HCT116 (cell line): ENCODE measurements around the gene MTIF3. TPM values are rescaled to one million over a fixed set of nuclear protein-coding genes. Genes with fewer than 3 reads are reported as not detected.

ENCODE experiments used
- ATAC-seq: fragments of 200-7000 bp; cut with Tn5 transposase; 2 replicates; pipeline ENCODE4 v1.9.1; 2020; ENCODE audit warnings: mild to moderate bottlenecking, moderate library complexity
- BruUV-seq: library from RNA; stranded (reverse); fragments of 400-500 nt; replicated peaks from 2 replicates; lab custom pipeline; 2021; lab: Mats Ljungman, UMichigan
- CTCF ChIA-PET: fragments of 300-600 bp; sonication (Branson Sonifier 250); formaldehyde crosslinking; loops from one replicate; lab custom pipeline; 2021; ENCODE audit warnings: antibody characterized with exemption; lab: Charles Lee
- POLR2A ChIA-PET: fragments of 300-600, 350-600 bp; sonication (Branson Sonifier 250); formaldehyde crosslinking; loops from one replicate; lab custom pipeline; 2021; ENCODE audit warnings: antibody characterized with exemption; lab: Charles Lee
- RAD21 ChIA-PET, 2 experiments: fragments of 300-600 bp; sonication (Branson Sonifier 250); formaldehyde crosslinking; loops; one replicate each; lab custom pipeline; 2023; ENCODE audit warnings: low total read pairs in 2 of 2; ENCODE audit not compliant: uncharacterized antibody in 2 of 2, unreplicated experiment in 2 of 2, low non-redundant PET in 1 of 2; lab: Charles Lee
- DNase-seq: peaks from one replicate; pipeline ENCODE4 v3.0.0-alpha.2; 2010; ENCODE audit warnings: low read depth, low spot score
- H2AFZ ChIP-seq: fragments of 200-600 bp; shearing (Covaris generic), sonication (generic); 2 replicates; pipeline ENCODE4 v1.6.1; 2017; ENCODE audit warnings: low read depth, mixed run types, mixed read lengths, antibody characterized with exemption, low read length; ENCODE audit not compliant: poor library complexity, severe bottlenecking
- H3K27ac ChIP-seq: 2 replicates; pipeline ENCODE4 v1.5.1; 2012; ENCODE audit warnings: low read depth, low read length
- H3K27me3 ChIP-seq: fragments of 200-600 bp; sonication (generic); 2 replicates; pipeline ENCODE4 v1.6.1; 2016; ENCODE audit warnings: mixed run types, low read length, mixed read lengths; ENCODE audit not compliant: insufficient read depth
- H3K36me3 ChIP-seq, 2 experiments: fragments of 200-500 bp in 1 of 2; fragments of 200-600 bp in 1 of 2; sonication (Bioruptor generic) in 1 of 2; sonication (generic) in 1 of 2; 2 replicates each; pipeline versions ENCODE4 v1.5.1 to v1.6.1; 2014 to 2016; ENCODE audit warnings: low read length in 2 of 2, inconsistent platforms in 1 of 2, mixed read lengths in 1 of 2, mixed run types in 1 of 2; ENCODE audit not compliant: insufficient read depth in 2 of 2, control insufficient read depth in 1 of 2
- H3K4me1 ChIP-seq, 2 experiments: fragments of 200-600 bp in 1 of 2; sonication (generic) in 1 of 2; 2 replicates each; pipeline versions ENCODE4 v1.5.1 to v1.6.1; 2012 to 2017; ENCODE audit warnings: low read length in 2 of 2, inconsistent platforms in 1 of 2, mild to moderate bottlenecking in 1 of 2, mixed read lengths in 1 of 2, mixed run types in 1 of 2, moderate library complexity in 1 of 2; ENCODE audit not compliant: insufficient read depth in 2 of 2, control insufficient read depth in 1 of 2
- H3K4me2 ChIP-seq: fragments of 200-600 bp; sonication (generic); 2 replicates; pipeline ENCODE4 v1.6.1; 2017; ENCODE audit warnings: mixed run types, low read length, mixed read lengths
- H3K4me3 ChIP-seq, 2 experiments: fragments of 200-600 bp in 1 of 2; sonication (generic) in 1 of 2; replicated peaks in 1 of 2; 2 replicates each; pipeline ENCODE4 v1.5.1; 2011 to 2016; ENCODE audit warnings: low read length in 2 of 2, control low read depth in 1 of 2, low read depth in 1 of 2, mild to moderate bottlenecking in 1 of 2, mixed read lengths in 1 of 2, mixed run types in 1 of 2
- H3K79me2 ChIP-seq: fragments of 200-600 bp; sonication (generic); 2 replicates; pipeline ENCODE4 v1.6.1; 2017; ENCODE audit warnings: mild to moderate bottlenecking, mixed run types, low read length, moderate library complexity, mixed read lengths; ENCODE audit not compliant: insufficient read depth
- H3K9ac ChIP-seq: fragments of 200-600 bp; sonication (generic); 2 replicates; pipeline ENCODE4 v1.6.1; 2016; ENCODE audit warnings: low read length, mixed read lengths
- H3K9me2 ChIP-seq: fragments of 200-600 bp; sonication (generic), shearing (Covaris generic); 2 replicates; pipeline ENCODE4 v1.6.1; 2017; ENCODE audit warnings: mixed run types, mild to moderate bottlenecking, moderate library complexity; ENCODE audit not compliant: insufficient read depth
- H3K9me3 ChIP-seq, 2 experiments: fragments of 200-500 bp in 1 of 2; fragments of 200-600 bp in 1 of 2; sonication (Bioruptor generic) in 1 of 2; sonication (generic) in 1 of 2; 2 replicates each; pipeline ENCODE4 v1.6.1; 2014 to 2017; ENCODE audit warnings: low read length in 2 of 2, mixed read lengths in 2 of 2, inconsistent platforms in 1 of 2, low read depth in 1 of 2, mild to moderate bottlenecking in 1 of 2, mixed run types in 1 of 2, moderate library complexity in 1 of 2; ENCODE audit not compliant: control insufficient read depth in 1 of 2, insufficient read depth in 1 of 2
- H4K20me1 ChIP-seq: fragments of 200-600 bp; sonication (generic), shearing (Covaris generic); 2 replicates; pipeline ENCODE4 v1.6.1; 2017; ENCODE audit warnings: mixed run types, mild to moderate bottlenecking, moderate library complexity; ENCODE audit not compliant: insufficient read depth
- ATF3 ChIP-seq: IDR thresholded peaks from 2 replicates; pipeline ENCODE4 v1.6.1; 2012
- CBX3 ChIP-seq: IDR thresholded peaks from 2 replicates; pipeline ENCODE4 v1.6.1; 2012; ENCODE audit warnings: low read depth
- ELF1 ChIP-seq: IDR thresholded peaks from 2 replicates; pipeline ENCODE4 v1.6.1; 2012; ENCODE audit warnings: low read depth, borderline replicate concordance
- EZH2 ChIP-seq: fragments of 200-600 bp; sonication (generic); IDR thresholded peaks from 2 replicates; pipeline ENCODE4 v1.6.1; 2017; ENCODE audit warnings: antibody characterized with exemption, mixed run types
- EZH2phosphoT487 ChIP-seq: fragments of 200-600 bp; IDR thresholded peaks from 2 replicates; pipeline ENCODE4 v1.6.1; 2018; ENCODE audit warnings: antibody characterized with exemption, borderline replicate concordance
- MAX ChIP-seq: IDR thresholded peaks from 2 replicates; pipeline ENCODE4 v1.6.1; 2012
- POLR2AphosphoS5 ChIP-seq: IDR thresholded peaks from 2 replicates; pipeline ENCODE4 v1.6.1; 2011; ENCODE audit warnings: mild to moderate bottlenecking, low read depth, low read length, moderate library complexity
- SIN3A ChIP-seq: IDR thresholded peaks from 2 replicates; pipeline ENCODE4 v1.6.1; 2012; ENCODE audit warnings: low read depth
- SP1 ChIP-seq: IDR thresholded peaks from 2 replicates; pipeline ENCODE4 v1.6.1; 2012; ENCODE audit warnings: low read depth
- TCF7L2 ChIP-seq: IDR thresholded peaks from 2 replicates; pipeline ENCODE4 v1.7.0; 2011; ENCODE audit warnings: borderline replicate concordance, inconsistent platforms; ENCODE audit not compliant: insufficient read depth, insufficient read length; ENCODE audit errors: extremely low read depth
- intact Hi-C: fragments of 100-400 bp; cut with micrococcal nuclease; formaldehyde crosslinking; loops from 2 replicates; pipeline ENCODE4 v1.10.0; 2022
- total RNA-seq: library from RNA; stranded (reverse); gene quantifications from one replicate; pipeline ENCODE4 v1.2.1, GENCODE V29; 2021; ENCODE audit not compliant: unreplicated experiment
- TF ChIP-seq, protein P1 (sequence below): IDR thresholded peaks from 2 replicates; pipeline ENCODE4 v1.6.1; 2012; ENCODE audit warnings: low read depth
- TF ChIP-seq, protein P2 (sequence below), 3 experiments: fragments of 200-600 bp in 1 of 3; sonication (generic) in 1 of 3; IDR thresholded peaks in 2 of 3; conservative IDR thresholded peaks in 1 of 3; 2 replicates each; pipeline ENCODE4 v1.5.1; 2012 to 2017; ENCODE audit warnings: low read depth in 2 of 3, low read length in 2 of 3, antibody characterized with exemption in 1 of 3, borderline replicate concordance in 1 of 3, control low read depth in 1 of 3, mild to moderate bottlenecking in 1 of 3, mixed read lengths in 1 of 3, mixed run types in 1 of 3, moderate library complexity in 1 of 3; ENCODE audit not compliant: insufficient read depth in 1 of 3

The MTIF3 gene
- total RNA-seq, 1 experiment from 2014 or later = 27.8 TPM

DNA sequence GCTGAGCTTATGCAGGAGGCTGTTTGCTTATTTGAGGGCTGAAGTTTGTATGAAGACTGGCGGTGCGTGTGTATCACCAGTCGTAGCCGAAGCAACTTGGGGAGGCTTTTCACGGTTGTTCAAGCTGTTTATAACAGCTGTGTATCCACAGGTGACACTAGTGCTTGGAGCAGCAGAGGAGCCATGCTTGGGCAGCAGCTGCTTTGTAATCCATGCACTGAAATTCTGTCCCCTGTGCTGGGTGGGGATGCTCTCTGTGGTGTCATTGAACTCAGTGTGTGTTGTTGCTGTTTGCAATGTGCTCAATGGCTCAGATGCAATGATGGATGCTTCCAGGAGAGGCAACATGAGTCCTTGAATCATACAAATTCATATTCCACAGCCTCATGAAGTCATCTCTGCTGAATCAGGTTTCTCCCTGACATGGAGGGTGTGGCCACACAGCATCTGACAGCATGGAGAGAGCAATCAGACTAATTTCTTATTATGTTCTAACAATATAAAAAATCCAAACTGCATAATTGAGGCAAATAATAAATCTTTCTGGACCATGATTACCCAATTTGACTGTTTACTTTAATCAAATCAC is 44.7 kb downstream of the MTIF3 start:
- DNase-seq = no peak

DNA sequence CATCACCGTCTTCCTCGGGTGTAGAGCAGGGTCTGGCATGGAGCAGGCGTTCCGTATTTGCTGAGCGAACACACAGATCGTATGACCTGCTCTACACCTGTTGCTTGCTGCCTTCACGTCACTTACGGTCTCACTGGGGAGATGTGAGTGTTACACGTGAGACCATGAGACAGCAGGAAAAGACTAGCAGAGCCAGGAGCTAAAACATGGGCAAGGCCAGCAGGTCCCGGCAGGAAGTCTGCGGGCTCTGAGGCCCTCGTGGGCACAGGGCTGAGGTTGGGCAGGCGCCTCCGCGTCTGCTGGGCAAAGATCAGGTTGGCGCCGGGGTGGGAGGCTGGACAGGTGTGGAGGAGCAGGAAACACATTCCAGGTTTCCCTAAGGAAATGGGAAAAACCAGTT is 45.7 kb downstream of the MTIF3 start:
- Histone ChIP-seq H3K9me3 (no peaks in the 10 kb centered on the region), H4K20me1 (no peaks in the 10 kb centered on the region), H3K4me2 (no peak overlapping the region), H3K9ac (no peak overlapping the region), H3K79me2 (no peaks in the 10 kb centered on the region), H3K27ac (no peak overlapping the region), H3K4me3 (no peak overlapping the region), H3K27me3 (no peaks in the 10 kb centered on the region), H3K9me2 (no peaks in the 10 kb centered on the region), H3K36me3 (no peaks in the 10 kb centered on the region), H2AFZ (no peak overlapping the region), H3K4me1 (peaks cover 0 to 5% of the 10 kb centered on the region in 2 experiments; a peak in 2 of 4 replicates)
- intact Hi-C loops = no loop called here
- ChIA-PET POLR2A (no interaction called here), RAD21 (no interaction called here), CTCF (interaction anchor here (1.5 to 1.7 kb wide), 2 partner anchors 21 to 422 kb away, joined by 6 to 16 read pairs; no protein-coding TSS in a partner anchor)
- TF ChIP-seq, protein P1, sequence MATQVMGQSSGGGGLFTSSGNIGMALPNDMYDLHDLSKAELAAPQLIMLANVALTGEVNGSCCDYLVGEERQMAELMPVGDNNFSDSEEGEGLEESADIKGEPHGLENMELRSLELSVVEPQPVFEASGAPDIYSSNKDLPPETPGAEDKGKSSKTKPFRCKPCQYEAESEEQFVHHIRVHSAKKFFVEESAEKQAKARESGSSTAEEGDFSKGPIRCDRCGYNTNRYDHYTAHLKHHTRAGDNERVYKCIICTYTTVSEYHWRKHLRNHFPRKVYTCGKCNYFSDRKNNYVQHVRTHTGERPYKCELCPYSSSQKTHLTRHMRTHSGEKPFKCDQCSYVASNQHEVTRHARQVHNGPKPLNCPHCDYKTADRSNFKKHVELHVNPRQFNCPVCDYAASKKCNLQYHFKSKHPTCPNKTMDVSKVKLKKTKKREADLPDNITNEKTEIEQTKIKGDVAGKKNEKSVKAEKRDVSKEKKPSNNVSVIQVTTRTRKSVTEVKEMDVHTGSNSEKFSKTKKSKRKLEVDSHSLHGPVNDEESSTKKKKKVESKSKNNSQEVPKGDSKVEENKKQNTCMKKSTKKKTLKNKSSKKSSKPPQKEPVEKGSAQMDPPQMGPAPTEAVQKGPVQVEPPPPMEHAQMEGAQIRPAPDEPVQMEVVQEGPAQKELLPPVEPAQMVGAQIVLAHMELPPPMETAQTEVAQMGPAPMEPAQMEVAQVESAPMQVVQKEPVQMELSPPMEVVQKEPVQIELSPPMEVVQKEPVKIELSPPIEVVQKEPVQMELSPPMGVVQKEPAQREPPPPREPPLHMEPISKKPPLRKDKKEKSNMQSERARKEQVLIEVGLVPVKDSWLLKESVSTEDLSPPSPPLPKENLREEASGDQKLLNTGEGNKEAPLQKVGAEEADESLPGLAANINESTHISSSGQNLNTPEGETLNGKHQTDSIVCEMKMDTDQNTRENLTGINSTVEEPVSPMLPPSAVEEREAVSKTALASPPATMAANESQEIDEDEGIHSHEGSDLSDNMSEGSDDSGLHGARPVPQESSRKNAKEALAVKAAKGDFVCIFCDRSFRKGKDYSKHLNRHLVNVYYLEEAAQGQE = no peak
- TF ChIP-seq ELF1 (no peak), EZH2 (no peak), SIN3A (no peak), ATF3 (no peak), TCF7L2 (no peak), CBX3 (no peak), SP1 (no peak), MAX (no peak)
- TF ChIP-seq, protein P2, sequence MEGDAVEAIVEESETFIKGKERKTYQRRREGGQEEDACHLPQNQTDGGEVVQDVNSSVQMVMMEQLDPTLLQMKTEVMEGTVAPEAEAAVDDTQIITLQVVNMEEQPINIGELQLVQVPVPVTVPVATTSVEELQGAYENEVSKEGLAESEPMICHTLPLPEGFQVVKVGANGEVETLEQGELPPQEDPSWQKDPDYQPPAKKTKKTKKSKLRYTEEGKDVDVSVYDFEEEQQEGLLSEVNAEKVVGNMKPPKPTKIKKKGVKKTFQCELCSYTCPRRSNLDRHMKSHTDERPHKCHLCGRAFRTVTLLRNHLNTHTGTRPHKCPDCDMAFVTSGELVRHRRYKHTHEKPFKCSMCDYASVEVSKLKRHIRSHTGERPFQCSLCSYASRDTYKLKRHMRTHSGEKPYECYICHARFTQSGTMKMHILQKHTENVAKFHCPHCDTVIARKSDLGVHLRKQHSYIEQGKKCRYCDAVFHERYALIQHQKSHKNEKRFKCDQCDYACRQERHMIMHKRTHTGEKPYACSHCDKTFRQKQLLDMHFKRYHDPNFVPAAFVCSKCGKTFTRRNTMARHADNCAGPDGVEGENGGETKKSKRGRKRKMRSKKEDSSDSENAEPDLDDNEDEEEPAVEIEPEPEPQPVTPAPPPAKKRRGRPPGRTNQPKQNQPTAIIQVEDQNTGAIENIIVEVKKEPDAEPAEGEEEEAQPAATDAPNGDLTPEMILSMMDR (IDR thresholded peaks at IDR 0.05 in 2 of 3, conservative IDR thresholded peaks at IDR 0.05 in 1 of 3; ENCODE audit: borderline replicate concordance in 1 of 3, insufficient read depth in 1 of 3, low read depth in 2 of 3, low read length in 2 of 3) = no peak
- no TSS peak for BruUV-seq
- ATAC-seq (no peak), DNase-seq (no peak)

More for the DNA sequence above, 44.7 kb downstream of the MTIF3 start:
- intact Hi-C loops = loop anchor here (1.0 kb wide), 1 partner anchor 421 kb away; no protein-coding TSS in a partner anchor
- no peak overlapping the region for H3K9ac ChIP-seq
- H2AFZ ChIP-seq = no peak overlapping the region
- H3K79me2 ChIP-seq = no peaks in the 10 kb centered on the region
- peak; percentile 46; the same call in 1 of the 2 replicates for ATAC-seq
- no peaks in the 10 kb centered on the region for H3K9me3 ChIP-seq
- H3K4me2 ChIP-seq = no peak overlapping the region
- H3K9me2 ChIP-seq = no peaks in the 10 kb centered on the region
- H3K27ac ChIP-seq = no peak overlapping the region
- H4K20me1 ChIP-seq = no peaks in the 10 kb centered on the region
- TF ChIP-seq EZH2phosphoT487 = no peak
- no peak for TF ChIP-seq POLR2AphosphoS5
- no peaks in the 10 kb centered on the region for H3K36me3 ChIP-seq
- no peak overlapping the region for H3K4me3 ChIP-seq
- ChIA-PET POLR2A (no interaction called here), RAD21 (no interaction called here), CTCF (interaction anchor here (1.4 to 1.9 kb wide), 4 partner anchors 20 to 459 kb away, joined by 4 to 16 read pairs (median 6); no protein-coding TSS in a partner anchor)
- no peaks in the 10 kb centered on the region for H3K27me3 ChIP-seq
- H3K4me1 ChIP-seq = peaks cover 0 to 5% of the 10 kb centered on the region in 2 experiments; a peak in 2 of 4 replicates
- no TSS peak for BruUV-seq
